HG02981 (cell line): ENCODE data around the gene DENND1A.

Experiments
- ATAC-seq: cut with Tn5 transposase; IDR thresholded peaks from one replicate; pipeline ENCODE4 v1.9.1; 2021; ENCODE audit warnings: mild to moderate bottlenecking, moderate library complexity; ENCODE audit not compliant: unreplicated experiment

Gene DENND1A

DNA sequence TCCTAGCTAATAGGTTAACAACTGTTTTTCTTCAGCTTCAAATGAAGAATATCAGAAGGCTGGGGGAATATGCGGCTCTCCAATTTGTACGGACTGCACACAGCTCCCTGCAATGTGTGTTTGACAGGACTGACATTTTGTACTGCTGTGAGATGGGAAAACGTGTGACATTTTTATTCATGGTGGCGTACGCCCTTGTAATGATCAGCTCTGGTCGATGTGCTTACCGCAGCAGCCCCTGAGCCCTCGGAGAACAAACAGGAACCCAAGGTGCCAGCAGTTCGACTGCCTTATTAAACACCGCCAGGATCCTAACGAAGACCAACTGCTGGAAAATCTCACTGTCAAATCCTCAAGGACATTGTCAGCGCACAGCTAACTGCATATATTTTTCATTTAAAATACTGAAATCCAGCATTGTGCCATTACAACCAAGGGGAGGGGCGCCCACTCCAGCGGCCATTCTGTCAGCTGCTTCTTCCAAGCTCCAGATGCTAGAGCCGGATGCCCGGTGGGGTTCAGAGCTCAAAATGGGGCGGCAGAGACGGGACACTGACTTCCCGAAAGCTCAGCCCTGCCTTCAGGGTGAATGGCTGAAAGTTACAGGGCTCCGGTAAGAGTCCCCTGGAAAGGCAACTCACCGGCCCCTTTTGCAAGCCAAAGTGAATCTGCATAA lies 507.2 kb downstream of the DENND1A start:
- no peak for ATAC-seq

DNA sequence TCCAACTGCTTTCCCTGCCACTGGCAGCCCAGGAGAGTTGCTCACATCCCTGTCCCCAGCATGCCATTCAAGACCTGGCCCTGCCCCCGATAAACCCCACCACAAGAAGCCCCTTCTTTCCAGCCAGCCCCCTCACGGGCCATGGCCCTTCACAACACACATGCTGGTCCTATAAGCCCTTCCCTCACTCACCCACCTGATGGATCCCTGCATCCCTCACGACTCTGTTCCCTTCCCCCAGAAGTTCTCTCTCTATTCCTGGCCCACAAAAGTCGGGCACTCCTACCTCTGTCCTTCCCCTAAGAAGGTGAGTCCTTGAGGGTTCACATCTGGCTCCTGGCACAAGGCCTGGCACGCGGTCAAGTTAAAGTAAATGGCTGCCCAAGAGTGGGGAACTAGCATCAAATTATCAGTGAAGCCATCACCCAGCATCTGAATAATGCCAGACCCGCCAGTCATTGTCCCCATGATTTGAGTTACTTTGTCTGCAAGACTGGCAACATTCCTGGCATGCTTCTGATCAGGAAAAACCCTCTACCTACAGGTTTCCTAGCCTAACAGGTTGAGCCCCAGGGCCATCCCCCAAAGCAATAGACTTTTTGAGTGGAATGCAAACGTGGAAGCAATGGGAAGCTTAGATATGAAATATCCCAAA lies 508.0 kb downstream of the DENND1A start:
- ATAC-seq, result no peak

DNA sequence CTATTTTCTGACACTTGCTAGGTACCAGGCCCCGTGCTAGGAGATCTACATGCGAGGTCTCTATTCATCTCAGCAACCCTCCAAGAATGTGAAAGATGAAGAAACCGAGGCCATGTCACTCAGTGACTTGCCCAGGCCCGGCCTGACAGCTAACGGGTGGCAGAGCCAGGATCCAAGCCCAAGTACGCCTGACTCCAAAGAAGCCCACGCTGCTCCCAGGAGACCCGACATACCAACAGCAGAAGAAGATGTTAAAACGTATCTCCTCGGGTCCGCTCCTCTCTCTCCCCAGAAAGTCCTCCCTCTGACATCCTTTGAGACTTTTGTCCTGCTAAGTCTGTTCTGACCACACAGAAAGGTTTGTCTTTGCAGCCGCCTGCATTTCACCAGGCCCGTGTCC lies 508.7 kb downstream of the DENND1A start:
- no peak for ATAC-seq

DNA sequence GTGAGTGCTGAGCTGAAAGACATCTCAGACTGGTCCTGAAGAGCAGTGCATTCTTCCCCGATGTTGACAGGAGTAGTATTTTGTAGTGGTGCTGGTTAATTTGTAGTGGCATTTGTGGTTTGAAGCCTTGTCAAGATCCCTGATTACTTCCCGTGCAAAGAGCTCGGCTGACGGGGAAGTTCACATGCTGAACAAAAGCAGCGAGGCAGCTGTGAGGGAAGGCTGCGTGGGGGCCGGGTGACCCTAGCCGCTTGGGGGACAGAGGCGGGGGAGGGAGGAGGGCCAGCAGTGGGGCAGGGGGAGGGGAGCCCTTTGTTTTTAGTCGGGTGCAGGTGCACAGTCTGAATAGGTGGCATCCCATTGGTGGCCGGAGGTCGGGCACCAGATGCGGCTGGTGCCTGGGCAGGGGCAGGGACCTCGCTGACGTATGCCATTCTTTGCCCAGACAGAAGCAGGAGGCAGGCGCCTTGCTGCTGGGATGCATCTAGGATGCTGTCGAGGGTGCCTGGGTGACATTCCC lies 509.3 kb downstream of the DENND1A start:
- ATAC-seq, result no peak

DNA sequence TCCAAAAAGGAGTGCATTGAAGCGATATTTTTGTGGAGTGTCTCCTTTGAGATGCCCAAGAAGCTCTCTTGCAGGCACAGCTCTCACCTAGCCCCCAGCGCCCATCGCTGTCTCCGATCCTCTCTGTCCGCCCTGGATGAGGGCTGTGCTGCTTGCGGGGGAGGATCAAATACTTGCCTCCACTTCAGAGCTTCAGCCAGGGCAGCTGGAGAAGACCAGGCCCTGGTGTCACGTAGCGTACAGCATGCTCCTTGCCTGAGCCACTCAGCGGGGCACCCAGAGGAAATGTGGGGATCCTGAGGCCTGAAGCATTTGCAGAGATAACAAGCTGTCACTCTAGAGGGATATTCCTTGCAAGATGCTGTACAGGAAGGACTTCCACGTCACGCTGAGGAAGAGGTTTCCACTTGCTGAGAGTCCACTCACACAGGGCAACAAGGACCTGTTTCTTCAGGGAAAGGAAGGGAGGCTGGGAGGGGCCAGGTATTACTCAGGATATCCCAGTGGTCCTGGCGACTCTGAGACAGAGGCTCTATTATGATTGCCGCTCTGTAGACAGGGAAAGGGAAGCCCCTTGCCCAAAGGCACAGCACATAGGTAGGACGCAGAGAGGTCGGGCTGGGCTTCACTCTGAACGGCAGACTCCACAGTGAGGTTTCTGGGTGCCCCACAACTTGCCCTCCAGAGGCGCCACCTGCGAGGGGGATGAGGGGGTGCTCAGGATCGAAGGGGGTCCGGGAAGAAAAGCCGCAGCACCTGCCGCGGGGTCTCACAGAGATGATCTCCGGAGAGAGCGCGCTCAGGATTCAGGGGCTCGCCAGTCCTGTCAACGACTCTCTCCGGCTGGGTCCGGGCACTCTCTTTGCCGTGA lies 510.0 kb downstream of the DENND1A start:
- no peak for ATAC-seq

DNA sequence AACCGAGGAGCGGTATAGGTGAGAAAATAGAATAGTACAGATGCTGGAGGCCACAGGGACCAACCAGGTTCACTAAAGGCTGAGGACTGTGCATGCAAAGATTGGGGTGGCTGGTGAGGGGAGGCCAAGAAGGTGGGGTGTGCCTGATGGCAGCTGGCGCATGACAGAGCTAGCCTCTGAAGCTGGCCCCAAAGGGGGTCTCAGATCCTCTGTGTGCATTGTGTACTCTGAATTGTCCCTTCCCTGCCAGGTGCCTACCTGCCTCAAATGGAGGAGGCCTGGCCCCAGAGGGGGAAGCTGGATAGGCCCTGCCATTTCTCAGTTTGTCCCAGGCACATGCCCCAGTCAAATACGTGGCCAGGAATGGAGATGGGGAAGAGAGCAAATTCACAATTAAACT lies 510.8 kb downstream of the DENND1A start:
- ATAC-seq, result no peak

DNA sequence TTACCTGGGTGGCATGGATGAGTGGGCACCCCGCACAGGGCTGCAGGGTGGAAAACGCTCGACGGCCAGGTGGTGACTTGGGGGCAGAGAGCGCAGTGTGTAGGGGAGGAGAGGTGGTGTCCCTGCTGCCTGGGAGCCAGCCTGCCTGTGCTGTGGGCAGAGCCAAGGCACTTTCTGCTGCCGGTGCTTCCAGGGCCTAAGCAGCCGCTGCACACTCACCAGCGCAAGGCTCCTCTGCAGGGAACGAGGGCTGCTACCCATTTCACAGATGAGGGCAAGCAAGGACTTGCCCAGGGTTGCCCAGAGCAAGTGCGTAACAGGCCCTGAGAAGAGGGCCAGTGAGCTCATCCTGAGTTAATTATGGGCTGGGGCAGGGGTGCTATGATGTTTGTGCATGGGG lies 511.4 kb downstream of the DENND1A start:
- no peak for ATAC-seq

DNA sequence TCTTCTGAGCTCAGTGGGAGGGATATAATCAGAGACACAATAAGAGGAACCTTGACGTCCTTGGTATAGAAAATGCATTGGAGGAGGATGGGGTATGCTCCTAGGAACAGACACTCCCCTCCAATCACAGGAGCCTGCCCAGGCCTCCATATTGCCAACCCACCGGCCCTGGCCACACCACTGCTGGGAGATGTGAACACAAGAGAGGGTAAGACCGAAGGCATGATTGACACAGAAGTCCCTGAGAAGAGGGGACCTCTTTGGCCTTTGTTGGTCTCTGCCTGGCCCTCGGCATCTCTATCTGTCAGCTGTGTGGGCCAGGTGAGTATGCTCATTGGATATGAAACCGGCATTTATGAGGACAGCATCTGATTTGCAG lies 511.9 kb downstream of the DENND1A start:
- ATAC-seq, result no peak

DNA sequence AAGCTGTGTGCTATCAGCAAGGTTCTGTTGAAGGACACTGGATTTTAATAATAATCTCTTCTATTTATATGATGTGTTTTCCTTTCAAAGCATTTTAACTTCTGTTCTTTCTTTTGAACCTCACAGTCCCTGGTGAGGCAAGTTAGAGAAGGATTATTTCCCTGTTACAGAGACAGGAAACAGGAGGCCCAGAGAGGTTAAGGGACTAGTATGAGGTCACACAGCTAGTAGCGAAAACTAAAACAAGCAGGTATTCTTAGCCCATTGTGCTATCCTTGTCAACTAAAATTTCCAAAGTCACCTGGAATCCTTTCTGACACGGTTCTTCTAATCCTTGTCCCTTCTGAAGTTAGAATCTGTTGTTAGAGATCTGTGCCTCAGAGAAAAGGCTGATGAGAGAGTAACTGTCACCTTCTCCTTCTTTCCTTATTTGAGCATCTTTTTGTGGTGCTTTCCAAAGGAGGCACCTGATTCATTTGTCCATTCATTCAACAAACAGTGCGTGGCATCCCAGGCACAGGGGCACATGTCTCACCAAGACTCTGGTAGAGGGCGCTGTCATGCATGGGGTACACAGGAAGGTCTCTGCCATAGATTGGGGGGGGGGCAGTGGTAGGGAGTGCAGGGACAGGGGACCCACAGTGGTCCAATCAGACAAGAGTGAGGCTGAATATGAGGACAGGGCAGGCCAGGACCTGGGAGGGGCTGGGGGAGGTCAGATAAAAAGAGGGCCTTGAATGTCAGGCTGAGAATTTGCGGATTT lies 512.5 kb downstream of the DENND1A start:
- ATAC-seq, result no peak

DNA sequence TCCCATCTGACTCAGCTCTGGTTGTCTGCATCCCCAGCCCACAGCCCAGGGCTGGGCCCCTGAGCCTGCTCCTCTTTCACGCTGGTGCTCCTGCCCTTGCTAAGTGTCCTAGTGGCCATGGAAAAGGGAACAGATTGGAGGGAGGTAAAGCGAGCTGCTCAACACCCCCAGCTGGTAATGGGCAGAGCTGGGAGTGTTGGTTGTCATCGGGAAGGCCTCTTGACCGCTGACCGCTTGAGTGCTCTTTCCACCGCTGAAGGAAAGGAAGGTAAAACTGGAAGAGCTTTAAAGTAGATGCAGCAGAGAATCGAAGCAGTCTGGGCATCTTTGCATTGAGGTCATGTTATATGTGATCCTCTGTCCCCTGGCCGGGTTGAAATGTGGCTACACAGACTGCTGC lies 513.8 kb downstream of the DENND1A start:
- ATAC-seq, result no peak

DNA sequence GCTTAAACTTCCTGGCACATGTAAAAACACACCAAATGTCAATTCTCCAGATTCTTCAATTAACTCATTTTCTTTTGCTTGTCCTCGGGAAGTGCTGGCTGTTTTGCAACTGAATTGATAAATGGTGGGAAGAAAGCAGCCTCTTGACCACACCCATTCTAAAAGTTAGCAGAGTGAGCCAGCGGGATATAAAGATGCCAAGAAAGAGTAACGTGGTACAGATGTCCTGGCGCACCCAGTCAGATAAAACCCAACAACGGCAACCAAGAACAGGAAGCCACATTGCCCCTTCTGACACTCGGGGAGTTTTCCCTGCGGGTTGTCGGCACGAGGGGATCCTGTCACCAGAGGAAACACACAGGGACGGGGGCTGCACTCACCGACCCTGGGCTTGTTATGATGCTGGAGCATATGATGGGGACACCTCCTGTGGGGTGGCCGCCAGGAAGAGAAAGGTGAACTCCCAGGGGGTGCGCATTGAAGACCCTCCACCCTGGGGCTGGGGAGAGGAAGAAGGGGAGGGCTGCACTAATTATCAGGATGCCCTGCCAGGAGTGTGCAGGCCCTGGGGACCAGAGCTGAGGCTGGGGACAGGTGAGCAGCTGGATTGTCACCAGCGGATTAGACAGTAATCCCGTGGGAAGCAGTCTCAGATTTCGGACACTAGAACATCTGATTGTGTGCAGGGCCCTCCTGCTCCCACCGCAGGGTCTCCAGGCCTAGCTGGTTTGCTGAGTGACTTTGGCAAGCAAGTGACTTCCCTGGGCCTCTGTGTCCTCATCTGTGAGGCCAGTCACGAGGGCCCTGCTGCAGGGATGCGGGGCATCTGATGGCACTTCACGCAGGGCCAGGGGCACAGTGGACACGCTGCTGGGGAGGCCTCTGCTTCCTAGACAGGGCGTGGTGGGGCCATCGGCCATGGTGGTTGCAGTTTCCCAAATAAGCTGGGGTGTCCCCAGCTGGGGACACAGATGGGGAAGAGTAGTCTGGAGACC lies 514.7 kb downstream of the DENND1A start:
- no peak for ATAC-seq

DNA sequence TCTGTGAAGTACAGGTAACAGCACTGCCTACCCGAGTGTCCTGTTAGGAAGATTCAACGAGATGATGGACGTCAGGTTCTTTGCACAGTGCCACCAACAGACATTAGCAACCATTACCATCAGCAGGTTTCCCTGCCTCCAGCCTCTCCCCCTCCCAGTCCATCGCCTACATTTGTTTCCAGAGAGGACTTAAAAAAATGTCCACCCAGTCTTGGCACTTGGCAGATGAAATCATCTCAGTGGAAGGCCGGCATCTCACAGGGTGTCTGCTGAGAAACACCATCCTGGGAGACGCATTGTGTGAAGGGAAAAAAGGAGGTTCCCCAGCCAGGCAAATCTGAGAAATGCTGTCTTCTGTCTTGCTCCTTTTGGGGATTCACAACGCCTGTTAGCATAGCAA lies 515.7 kb downstream of the DENND1A start:
- no peak for ATAC-seq

DNA sequence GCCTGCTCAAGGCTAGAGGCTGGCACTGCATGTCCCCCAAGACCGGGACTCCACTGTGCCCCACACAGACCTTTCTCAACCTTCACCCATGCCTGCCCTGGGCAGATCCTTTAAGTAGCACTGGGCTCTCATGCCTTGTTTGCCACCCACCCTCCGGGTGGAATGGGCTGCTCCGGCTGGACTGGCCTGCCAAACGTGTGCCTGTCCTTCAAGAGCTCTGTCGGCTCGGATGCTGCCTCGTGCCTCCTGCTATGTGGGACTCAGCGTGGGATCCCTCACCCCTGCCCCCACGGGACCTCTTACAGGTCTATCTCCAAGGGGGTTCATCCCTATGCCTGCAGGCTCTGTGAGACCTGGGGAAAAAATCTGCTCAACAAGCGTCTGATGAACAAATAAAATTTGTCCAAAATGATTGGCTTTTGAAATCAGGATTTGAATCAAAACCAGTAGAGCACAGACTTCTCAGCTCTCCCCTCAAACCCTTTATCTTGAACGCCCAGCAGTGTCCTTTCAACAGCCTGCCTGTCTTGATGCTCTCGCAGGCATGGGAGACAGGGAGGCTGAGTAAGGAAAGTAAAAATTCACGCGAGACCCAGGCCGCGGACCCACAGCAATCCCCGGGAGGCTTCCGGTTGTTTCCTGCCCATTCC lies 517.6 kb downstream of the DENND1A start:
- ATAC-seq, result no peak

DNA sequence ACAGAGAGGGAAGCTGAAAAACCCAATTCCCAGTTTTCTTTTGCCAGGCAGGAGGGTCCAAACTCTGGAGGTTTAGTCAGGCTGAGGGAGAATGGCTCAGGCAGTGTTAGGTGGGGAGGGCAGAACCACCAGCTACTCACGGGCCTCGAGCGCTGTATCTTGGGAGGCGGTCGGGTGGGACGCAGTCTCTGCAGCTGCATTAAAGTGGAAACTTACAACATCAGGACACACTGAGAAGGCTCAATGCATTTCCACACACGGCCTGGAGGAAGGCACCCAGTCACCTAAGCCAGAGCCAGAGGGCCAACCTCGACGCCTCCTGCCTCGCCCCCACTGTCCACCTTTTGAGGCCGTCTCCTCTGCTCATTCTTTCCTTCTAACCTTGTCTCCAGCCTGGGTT lies 518.3 kb downstream of the DENND1A start:
- ATAC-seq, result no peak

DNA sequence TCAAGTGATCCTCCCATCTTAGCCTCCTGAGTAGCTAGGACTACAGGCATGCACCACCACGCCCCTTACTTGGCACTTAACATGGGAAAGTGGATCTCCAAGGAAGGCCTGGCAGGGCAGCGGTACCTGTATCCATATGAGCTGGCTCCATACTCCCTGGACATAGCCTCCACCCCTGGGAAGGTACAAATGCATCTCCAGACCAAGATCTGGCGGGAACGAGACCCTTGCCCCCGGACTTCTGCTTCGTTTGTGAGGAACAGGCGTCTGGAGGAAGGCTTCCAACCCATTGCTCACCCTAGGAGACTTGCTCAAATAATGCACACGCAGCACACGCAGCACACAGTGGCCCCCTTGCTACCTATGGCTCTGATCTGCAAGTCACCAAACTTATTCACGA lies 518.7 kb downstream of the DENND1A start:
- ATAC-seq, result no peak

DNA sequence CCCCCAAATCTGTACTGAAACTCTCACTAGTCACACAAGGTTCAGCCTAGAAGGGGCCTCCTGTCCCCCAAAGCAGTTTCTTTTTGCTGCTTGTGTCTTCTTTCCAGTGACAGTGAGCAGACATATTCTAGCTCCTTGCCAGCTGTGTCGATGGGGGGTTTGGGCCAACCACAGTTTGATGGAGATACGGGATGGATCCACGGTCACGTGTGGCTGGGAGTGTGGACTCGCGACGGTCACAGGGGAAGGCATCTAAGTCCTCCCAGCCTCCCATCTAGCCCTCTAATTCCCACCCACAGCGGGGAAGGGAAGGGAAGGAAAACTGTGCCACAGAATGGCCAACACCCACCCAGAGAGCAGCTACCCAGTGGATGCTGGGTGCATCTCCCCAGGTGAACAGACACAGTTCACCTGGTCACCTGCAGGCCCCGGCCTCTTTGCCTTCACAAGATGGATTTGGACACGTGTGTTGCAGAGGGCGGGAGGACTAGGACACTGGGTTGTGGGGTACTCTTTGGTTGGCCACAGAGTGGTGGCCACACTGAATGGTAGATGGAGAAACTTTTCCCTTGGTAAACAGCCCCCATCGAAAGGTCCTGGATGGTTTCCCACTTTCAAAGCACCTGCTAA lies 519.5 kb downstream of the DENND1A start:
- ATAC-seq, result no peak

DNA sequence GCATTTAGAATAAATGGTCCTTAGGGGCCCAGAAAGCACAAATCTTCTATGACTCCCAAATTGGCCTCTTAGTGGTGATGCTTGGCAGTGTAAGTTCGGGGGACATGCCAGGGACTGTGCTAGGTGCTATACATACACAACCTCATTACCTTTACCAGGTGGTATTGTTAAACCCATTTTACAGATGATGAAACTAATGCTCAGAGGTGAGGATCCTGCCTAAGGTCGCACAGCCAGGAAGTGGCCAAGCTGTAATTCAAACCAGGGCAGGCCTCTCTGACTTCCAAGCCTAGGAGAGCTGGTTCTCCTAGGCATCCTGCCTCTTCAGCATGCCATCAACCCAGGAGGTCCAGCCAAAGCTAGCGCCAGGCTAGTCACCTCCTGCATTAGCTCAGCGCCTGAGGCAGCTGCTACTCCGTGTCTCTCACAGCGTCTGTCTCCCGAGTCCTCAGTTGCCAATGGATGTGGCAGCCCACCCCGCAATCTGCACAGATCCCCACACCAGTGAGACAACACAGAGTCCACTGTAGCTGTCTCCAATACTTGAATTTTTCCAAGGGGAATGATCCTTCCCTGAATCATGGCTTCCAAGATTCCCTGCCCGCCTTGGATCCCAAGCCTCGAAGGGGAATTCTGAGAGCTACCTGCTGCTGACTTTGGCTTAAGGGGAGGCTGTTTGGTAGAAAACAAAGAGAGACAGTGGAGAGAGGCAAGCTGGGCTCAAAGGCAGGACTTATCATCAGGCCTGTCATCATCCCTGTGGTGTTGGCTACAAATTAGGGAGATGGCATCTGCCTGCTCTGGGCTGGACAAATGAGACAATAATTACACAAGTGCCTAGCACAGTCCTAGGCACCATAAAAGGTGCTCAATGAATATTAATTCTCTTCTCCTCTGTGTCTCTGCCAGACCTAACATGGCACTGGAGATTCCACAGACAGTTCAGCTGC lies 521.3 kb downstream of the DENND1A start:
- ATAC-seq, result no peak
